CD4-positive, alpha-beta T cell (primary cell): ENCODE data around the gene SEPTIN2. TPM values are rescaled to one million over a fixed set of nuclear protein-coding genes. Genes with fewer than 3 reads are reported as not detected.
"Not testable (repeated sequence)": the region's sequence is repeated elsewhere in the genome, so short reads cannot be mapped to it uniquely, and the experiment has no call there.

Source experiments
- ATAC-seq: fragments of 200-7000 bp; cut with Tn5 transposase; one replicate; pipeline ENCODE4 v1.10.0; 2022; ENCODE audit warnings: mild to moderate bottlenecking; ENCODE audit not compliant: poor library complexity
- CTCF ChIA-PET: fragments of 350-600 bp; sonication (Branson Sonifier 250); formaldehyde crosslinking; loops from one replicate; lab custom pipeline; 2021; ENCODE audit warnings: antibody characterized with exemption, inconsistent platforms; lab: Charles Lee
- POLR2A ChIA-PET: fragments of 350-600 bp; sonication (Branson Sonifier 250); formaldehyde crosslinking; loops from one replicate; lab custom pipeline; 2021; ENCODE audit warnings: antibody characterized with exemption, inconsistent platforms; lab: Charles Lee
- DNase-seq, 14 experiments: peaks; one replicate each; pipeline ENCODE4 v3.0.0-alpha.2; 2013 to 2020; ENCODE audit warnings: mixed read lengths in 2 of 14
- H3K27ac ChIP-seq, 2 donors: one replicate each; pipeline versions ENCODE4 v1.5.1 to v1.7.0; 2013; ENCODE audit warnings: low read length in 2 of 2, low read depth in 1 of 2, mild to moderate bottlenecking in 1 of 2
- H3K27me3 ChIP-seq, 2 experiments: 1 replicate in 1 of 2; 2 replicates in 1 of 2; pipeline versions ENCODE4 v1.6.1 to v1.7.0; 2013; ENCODE audit warnings: low read length in 2 of 2, control low read depth in 1 of 2, mild to moderate bottlenecking in 1 of 2, moderate library complexity in 1 of 2; ENCODE audit not compliant: insufficient read depth in 2 of 2, control insufficient read depth in 1 of 2
- H3K36me3 ChIP-seq: one replicate; pipeline ENCODE4 v1.6.1; 2013; ENCODE audit warnings: low read length, control low read depth; ENCODE audit not compliant: insufficient read depth
- H3K4me1 ChIP-seq: one replicate; pipeline ENCODE4 v1.6.1; 2013; ENCODE audit warnings: low read length, control low read depth; ENCODE audit not compliant: insufficient read depth
- H3K4me3 ChIP-seq: one replicate; pipeline ENCODE4 v1.5.1; 2013; ENCODE audit warnings: mild to moderate bottlenecking, low read length, moderate library complexity
- H3K9me3 ChIP-seq, 2 experiments: 1 replicate in 1 of 2; 2 replicates in 1 of 2; pipeline versions ENCODE4 v1.6.1 to v1.7.0; 2013; ENCODE audit warnings: low read length in 2 of 2, mild to moderate bottlenecking in 2 of 2, control low read depth in 1 of 2, moderate library complexity in 1 of 2; ENCODE audit not compliant: control insufficient read depth in 1 of 2, insufficient read depth in 1 of 2
- H3K27ac Mint-ChIP-seq: one replicate; pipeline ENCODE4 v1.8.0; 2020; ENCODE audit warnings: mixed read lengths
- H3K27me3 Mint-ChIP-seq: one replicate; pipeline ENCODE4 v1.8.0; 2021; ENCODE audit warnings: mixed read lengths
- H3K36me3 Mint-ChIP-seq: one replicate; pipeline ENCODE4 v1.8.0; 2021; ENCODE audit warnings: low read depth, mixed read lengths
- H3K4me1 Mint-ChIP-seq: one replicate; pipeline ENCODE4 v1.8.0; 2021; ENCODE audit warnings: low read depth, mixed read lengths
- H3K4me3 Mint-ChIP-seq: one replicate; pipeline ENCODE4 v1.8.0; 2020; ENCODE audit warnings: mild to moderate bottlenecking, mixed read lengths
- H3K9me3 Mint-ChIP-seq: one replicate; pipeline ENCODE4 v1.8.0; 2020; ENCODE audit warnings: mixed read lengths
- CTCF ChIP-seq: fragments of 200-600 bp; IDR thresholded peaks from one replicate; pipeline ENCODE4 v1.8.0; 2022; ENCODE audit warnings: antibody characterized with exemption, mild to moderate bottlenecking
- intact Hi-C, 2 experiments: fragments of 100-400 bp; cut with DNase I in 1 of 2; cut with micrococcal nuclease in 1 of 2; formaldehyde crosslinking; loops; one replicate each; pipeline versions ENCODE4 v1.15.1 to v1.9.0; 2023 to 2025; cut with DNase I, micrococcal nuclease
- total RNA-seq, 174 experiments: library from RNA in 2 of 174; stranded (reverse) in 2 of 174; gene quantifications; one replicate each; pipeline ENCODE4 v1.2.3 and lab custom pipeline; 2021 to 2026

Gene SEPTIN2
- total RNA-seq, 2 experiments from 2014 or later, result 189 to 196 TPM

GRCh38 chr2:241372361-241372992 lies 56.8 kb downstream of the SEPTIN2 start:
- Mint-ChIP-seq H3K27ac (no peak overlapping the region), H3K4me3 (no peak overlapping the region), H3K4me1 (no peaks in the 10 kb centered on the region), H3K36me3 (peaks cover 26% of the 10 kb centered on the region), H3K27me3 (no peaks in the 10 kb centered on the region), H3K9me3 (no peaks in the 10 kb centered on the region)
- ChIA-PET POLR2A (no interaction called here), CTCF (no interaction called here)
- no peak for ATAC-seq
- Histone ChIP-seq H3K27me3 (no peaks in the 10 kb centered on the region), H3K27ac (no peak overlapping the region), H3K4me3 (no peak overlapping the region), H3K4me1 (no peaks in the 10 kb centered on the region), H3K9me3 (peaks cover 0 to 4% of the 10 kb centered on the region in 2 experiments), H3K36me3 (no peaks in the 10 kb centered on the region)
- no peak for DNase-seq
- intact Hi-C loops, result no loop called here
- no peak for TF ChIP-seq CTCF

- DNase-seq (no peak), ATAC-seq (no peak)
- Mint-ChIP-seq H3K9me3 (no peaks in the 10 kb centered on the region), H3K27me3 (no peaks in the 10 kb centered on the region), H3K4me3 (no peak overlapping the region), H3K4me1 (no peaks in the 10 kb centered on the region), H3K36me3 (peaks cover 26% of the 10 kb centered on the region), H3K27ac (no peak overlapping the region)
- Histone ChIP-seq H3K36me3 (no peaks in the 10 kb centered on the region), H3K27ac (no peak overlapping the region), H3K4me3 (no peak overlapping the region), H3K9me3 (peaks cover 0 to 4% of the 10 kb centered on the region in 2 experiments), H3K4me1 (no peaks in the 10 kb centered on the region), H3K27me3 (no peaks in the 10 kb centered on the region)
- ChIA-PET POLR2A (no interaction called here), CTCF (no interaction called here)
- TF ChIP-seq CTCF, result no peak
- intact Hi-C loops, result no loop called here
Observed at GRCh38 chr2:241373446-241373845, 57.7 kb downstream of the SEPTIN2 start.

GRCh38 chr2:241373906-241374305 lies 58.2 kb downstream of the SEPTIN2 start:
- POLR2A ChIA-PET, CTCF ChIA-PET: not testable (repeated sequence)

GRCh38 chr2:241375300-241375699 lies 59.6 kb downstream of the SEPTIN2 start:
- H3K9me3 ChIP-seq, result peaks cover 0 to 4% of the 10 kb centered on the region in 2 experiments
- POLR2A ChIA-PET, result no interaction called here
- H3K36me3 Mint-ChIP-seq, result peaks cover 32% of the 10 kb centered on the region
- no peak for ATAC-seq
- no peaks in the 10 kb centered on the region for H3K27me3 Mint-ChIP-seq
- intact Hi-C loops, result no loop called here
- H3K9me3 Mint-ChIP-seq, result no peaks in the 10 kb centered on the region
- H3K4me1 ChIP-seq, result no peaks in the 10 kb centered on the region
- no peak for DNase-seq
- TF ChIP-seq CTCF, result no peak
- no peak overlapping the region for H3K27ac ChIP-seq
- H3K27me3 ChIP-seq, result no peaks in the 10 kb centered on the region
- no peak overlapping the region for H3K27ac Mint-ChIP-seq
- H3K4me1 Mint-ChIP-seq, result no peaks in the 10 kb centered on the region
- no peaks in the 10 kb centered on the region for H3K36me3 ChIP-seq
- H3K4me3 ChIP-seq, result no peak overlapping the region
- H3K4me3 Mint-ChIP-seq, result no peak overlapping the region
- CTCF ChIA-PET, result no interaction called here

More at GRCh38 chr2:241373906-241374305, 58.2 kb downstream of the SEPTIN2 start:
- H3K27ac Mint-ChIP-seq, ATAC-seq, H3K4me3 Mint-ChIP-seq, H3K27ac ChIP-seq, H3K4me1 Mint-ChIP-seq, H3K9me3 ChIP-seq, H3K36me3 ChIP-seq, DNase-seq, H3K4me3 ChIP-seq, H3K9me3 Mint-ChIP-seq, intact Hi-C loops, H3K4me1 ChIP-seq, H3K27me3 ChIP-seq, H3K27me3 Mint-ChIP-seq: not testable (repeated sequence)
- H3K36me3 Mint-ChIP-seq, result peaks cover 26% of the 10 kb centered on the region
